Hepatocyte (in vitro differentiated cells): Measurements from ENCODE around the gene EEPD1. TPM values are rescaled to one million over a fixed set of nuclear protein-coding genes. Genes with fewer than 3 reads are reported as not detected.

Source experiments
- DNase-seq: peaks from one replicate; pipeline ENCODE4 v3.0.0-alpha.2; 2016; ENCODE audit warnings: low spot score
- H2AFZ ChIP-seq: fragments of 200-600 bp; sonication (generic); 2 replicates; pipeline ENCODE4 v1.6.0; 2016; ENCODE audit warnings: antibody characterized with exemption, mild to moderate bottlenecking
- H3K27ac ChIP-seq: fragments of 200-600 bp; sonication (generic); 2 replicates; pipeline ENCODE4 v1.5.1; 2016; ENCODE audit warnings: mild to moderate bottlenecking
- H3K27me3 ChIP-seq: fragments of 200-600 bp; sonication (generic); 2 replicates; pipeline ENCODE4 v1.6.1; 2016
- H3K36me3 ChIP-seq: fragments of 200-600 bp; sonication (generic); replicated peaks from 2 replicates; pipeline ENCODE4 v1.5.1; 2016; ENCODE audit warnings: low read depth; ENCODE audit not compliant: insufficient read depth
- H3K4me1 ChIP-seq: fragments of 200-600 bp; sonication (generic); 2 replicates; pipeline ENCODE4 v1.5.1; 2016; ENCODE audit warnings: mild to moderate bottlenecking, moderate library complexity; ENCODE audit not compliant: insufficient read depth
- H3K4me2 ChIP-seq: fragments of 200-600 bp; sonication (generic); 2 replicates; pipeline ENCODE4 v1.6.0; 2016
- H3K4me3 ChIP-seq: fragments of 200-600 bp; sonication (generic); 2 replicates; pipeline ENCODE4 v1.5.1; 2016; ENCODE audit warnings: mild to moderate bottlenecking
- H3K79me2 ChIP-seq: fragments of 200-600 bp; sonication (generic); 2 replicates; pipeline ENCODE4 v1.6.0; 2017; ENCODE audit warnings: mild to moderate bottlenecking
- H3K9me2 ChIP-seq: fragments of 200-600 bp; sonication (generic); replicated peaks from 2 replicates; pipeline ENCODE4 v1.6.0; 2017; ENCODE audit warnings: mild to moderate bottlenecking; ENCODE audit not compliant: insufficient read depth
- H3K9me3 ChIP-seq: fragments of 200-600 bp; sonication (generic); 2 replicates; pipeline ENCODE4 v1.5.1; 2016; ENCODE audit warnings: low read depth, mild to moderate bottlenecking
- H4K20me1 ChIP-seq: fragments of 200-600 bp; sonication (generic); 2 replicates; pipeline ENCODE4 v1.6.0; 2016; ENCODE audit warnings: mild to moderate bottlenecking; ENCODE audit not compliant: insufficient read depth, poor library complexity, severe bottlenecking
- EZH2 ChIP-seq: fragments of 200-600 bp; sonication (generic); IDR thresholded peaks from 2 replicates; pipeline ENCODE4 v1.6.1; 2016; ENCODE audit warnings: antibody characterized with exemption, mild to moderate bottlenecking, borderline replicate concordance
- EZH2phosphoT487 ChIP-seq: fragments of 200-600 bp; sonication (generic); IDR thresholded peaks from one replicate; pipeline ENCODE4 v1.6.1; 2018; ENCODE audit warnings: antibody characterized with exemption, mild to moderate bottlenecking, low read depth, moderate library complexity; ENCODE audit not compliant: unreplicated experiment, severe bottlenecking
- WGBS: methylation state at CpG from one replicate; pipeline ENCODE4 v1.1.6; 2016; ENCODE audit warnings: low lambda C conversion rate; ENCODE audit errors: missing lambda C conversion rate; 5-methylcytosine and 5-hydroxymethylcytosine counted together
- polyA plus RNA-seq: library from polyadenylated mRNA; unstranded; fragments of >200 nt; fragmentation: Nextera tagmentation; extraction: Ambion mirVana; gene quantifications from 2 replicates; pipeline ENCODE4 v1.2.1, GENCODE V29; 2016
- total RNA-seq: library from RNA; depleted of rRNA; stranded (reverse); fragments of >200 nt; gene quantifications from 2 replicates; pipeline ENCODE4 v1.2.3, GENCODE V29; 2014
- TF ChIP-seq, protein P1 (sequence below): fragments of 200-600 bp; sonication (generic); IDR thresholded peaks from 2 replicates; pipeline ENCODE4 v1.5.1; 2016; ENCODE audit warnings: antibody characterized with exemption, mild to moderate bottlenecking; ENCODE audit not compliant: poor library complexity

Gene EEPD1
- total and polyA plus RNA-seq, 2 experiments from 2014 or later: 7.7 to 14.2 TPM

DNA sequence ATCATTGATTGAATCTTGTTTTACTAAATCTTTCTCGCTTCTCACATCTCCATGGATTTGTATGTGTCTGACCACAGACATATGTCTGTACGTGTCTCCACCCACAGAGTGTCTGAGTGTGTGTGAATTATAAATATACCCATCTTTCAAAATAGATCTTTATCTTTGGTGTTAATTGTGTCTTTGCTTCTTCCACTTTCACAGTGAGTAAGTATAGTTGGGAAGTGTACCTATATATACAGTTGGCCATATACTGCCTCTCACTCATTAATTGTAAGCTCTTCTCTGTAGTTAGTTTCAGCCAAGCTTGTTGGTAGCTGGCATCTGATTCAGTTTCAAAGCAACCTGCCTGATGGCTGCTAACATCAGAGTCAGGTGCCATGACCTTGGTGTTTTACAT is 18.4 kb downstream of the EEPD1 start:
- H3K4me2 ChIP-seq: no peak overlapping the region
- no peaks in the 10 kb centered on the region for H3K9me3 ChIP-seq
- WGBS: 68% methylated on average over 2 of the region's 2 CpGs
- TF ChIP-seq EZH2 (no peak), EZH2phosphoT487 (no peak)
- TF ChIP-seq, protein P1, sequence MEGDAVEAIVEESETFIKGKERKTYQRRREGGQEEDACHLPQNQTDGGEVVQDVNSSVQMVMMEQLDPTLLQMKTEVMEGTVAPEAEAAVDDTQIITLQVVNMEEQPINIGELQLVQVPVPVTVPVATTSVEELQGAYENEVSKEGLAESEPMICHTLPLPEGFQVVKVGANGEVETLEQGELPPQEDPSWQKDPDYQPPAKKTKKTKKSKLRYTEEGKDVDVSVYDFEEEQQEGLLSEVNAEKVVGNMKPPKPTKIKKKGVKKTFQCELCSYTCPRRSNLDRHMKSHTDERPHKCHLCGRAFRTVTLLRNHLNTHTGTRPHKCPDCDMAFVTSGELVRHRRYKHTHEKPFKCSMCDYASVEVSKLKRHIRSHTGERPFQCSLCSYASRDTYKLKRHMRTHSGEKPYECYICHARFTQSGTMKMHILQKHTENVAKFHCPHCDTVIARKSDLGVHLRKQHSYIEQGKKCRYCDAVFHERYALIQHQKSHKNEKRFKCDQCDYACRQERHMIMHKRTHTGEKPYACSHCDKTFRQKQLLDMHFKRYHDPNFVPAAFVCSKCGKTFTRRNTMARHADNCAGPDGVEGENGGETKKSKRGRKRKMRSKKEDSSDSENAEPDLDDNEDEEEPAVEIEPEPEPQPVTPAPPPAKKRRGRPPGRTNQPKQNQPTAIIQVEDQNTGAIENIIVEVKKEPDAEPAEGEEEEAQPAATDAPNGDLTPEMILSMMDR: no peak
- H4K20me1 ChIP-seq: no peaks in the 10 kb centered on the region
- H3K4me3 ChIP-seq: no peak overlapping the region
- H3K9me2 ChIP-seq: no peaks in the 10 kb centered on the region
- no peak overlapping the region for H2AFZ ChIP-seq
- no peaks in the 10 kb centered on the region for H3K27me3 ChIP-seq
- no peak for DNase-seq
- peaks cover 33% of the 10 kb centered on the region for H3K79me2 ChIP-seq
- H3K27ac ChIP-seq: no peak overlapping the region
- no peaks in the 10 kb centered on the region for H3K36me3 ChIP-seq
- H3K4me1 ChIP-seq: no peaks in the 10 kb centered on the region

DNA sequence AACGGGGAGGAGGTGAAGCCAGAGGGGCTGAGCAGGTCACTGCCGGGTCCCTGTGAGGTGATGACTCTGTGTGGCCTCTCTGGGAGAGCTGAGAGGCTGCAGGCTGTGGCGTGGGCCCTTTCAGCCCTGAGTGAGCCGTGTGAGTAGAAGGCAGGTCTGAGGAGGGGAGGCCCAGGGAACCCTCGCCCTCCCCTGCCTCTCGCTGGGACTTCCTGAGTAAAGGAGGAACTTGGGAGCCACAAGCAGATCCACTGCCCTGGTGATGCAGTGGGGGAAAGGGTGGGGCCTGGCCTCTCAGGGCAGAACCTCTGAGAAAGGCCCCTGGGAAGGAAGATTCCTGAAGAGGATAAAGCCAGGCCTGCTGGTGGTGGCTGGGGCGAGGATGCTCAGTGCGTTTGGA is 22.8 kb downstream of the EEPD1 start:
- WGBS: 91% methylated on average over 8 of the region's 8 CpGs
- TF ChIP-seq EZH2phosphoT487 (no peak), EZH2 (no peak)
- TF ChIP-seq, protein P1: no peak
- Histone ChIP-seq H3K4me2 (no peak overlapping the region), H3K27ac (no peak overlapping the region), H3K9me2 (no peaks in the 10 kb centered on the region), H3K79me2 (peaks cover 33% of the 10 kb centered on the region), H3K36me3 (no peaks in the 10 kb centered on the region), H3K4me1 (no peaks in the 10 kb centered on the region), H3K4me3 (no peak overlapping the region), H2AFZ (no peak overlapping the region), H3K9me3 (no peaks in the 10 kb centered on the region), H4K20me1 (no peaks in the 10 kb centered on the region), H3K27me3 (no peaks in the 10 kb centered on the region)
- no peak for DNase-seq

DNA sequence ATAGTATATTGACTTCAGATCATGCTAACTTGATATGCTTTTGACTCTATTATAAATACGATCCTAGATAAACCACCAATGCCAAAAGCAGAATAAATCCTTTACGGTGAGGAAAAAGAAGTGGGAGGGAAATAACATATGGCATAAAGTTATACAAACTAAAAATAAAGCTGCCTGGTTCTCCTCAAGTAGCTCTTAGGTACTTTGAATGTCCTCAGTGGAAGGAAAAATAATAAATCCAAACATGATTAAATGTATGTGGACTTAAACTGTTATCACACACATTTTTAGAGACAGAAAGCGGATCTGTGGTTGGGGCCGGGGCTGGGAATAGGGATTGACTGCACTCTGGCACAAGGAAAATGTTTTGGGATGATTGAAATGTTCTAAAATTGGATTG is 23.6 kb downstream of the EEPD1 start:
- H3K27ac ChIP-seq: peak overlapping the region; percentile 3
- no peaks in the 10 kb centered on the region for H3K27me3 ChIP-seq
- TF ChIP-seq EZH2phosphoT487 (no peak), EZH2 (no peak)
- TF ChIP-seq, protein P1: no peak
- H3K36me3 ChIP-seq: no peaks in the 10 kb centered on the region
- no peaks in the 10 kb centered on the region for H3K9me2 ChIP-seq
- H3K4me1 ChIP-seq: no peaks in the 10 kb centered on the region
- 55% methylated on average over 4 of the region's 4 CpGs for WGBS
- no peaks in the 10 kb centered on the region for H4K20me1 ChIP-seq
- no peak for DNase-seq
- no peak overlapping the region for H3K4me3 ChIP-seq
- peaks cover 25% of the 10 kb centered on the region for H3K79me2 ChIP-seq
- no peaks in the 10 kb centered on the region for H3K9me3 ChIP-seq
- no peak overlapping the region for H2AFZ ChIP-seq
- no peak overlapping the region for H3K4me2 ChIP-seq

DNA sequence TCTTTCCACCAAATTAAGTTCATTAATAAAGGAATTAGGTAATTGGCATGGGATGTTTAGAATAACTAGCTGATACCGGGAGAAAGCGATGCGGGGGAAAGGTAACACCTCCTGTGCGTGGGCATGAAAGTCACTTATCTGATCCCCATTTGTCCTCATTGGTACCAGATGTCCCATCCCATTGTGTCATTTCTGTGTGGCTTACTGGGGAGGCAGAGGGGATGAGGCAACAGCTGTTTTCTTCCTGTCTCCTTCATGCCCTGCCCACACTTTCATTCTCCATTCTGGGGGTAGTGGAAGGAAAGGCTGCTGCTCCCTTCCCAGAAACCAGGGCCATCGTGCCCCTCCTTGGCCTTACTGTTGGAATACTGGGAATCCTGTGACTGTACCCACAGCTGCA is 27.1 kb downstream of the EEPD1 start:
- H3K4me3 ChIP-seq: no peak overlapping the region
- H3K27ac ChIP-seq: no peak overlapping the region
- no peak overlapping the region for H3K4me2 ChIP-seq
- H4K20me1 ChIP-seq: no peaks in the 10 kb centered on the region
- no peaks in the 10 kb centered on the region for H3K27me3 ChIP-seq
- no peak for DNase-seq
- TF ChIP-seq EZH2: no peak
- TF ChIP-seq, protein P1: no peak
- H3K9me3 ChIP-seq: no peaks in the 10 kb centered on the region
- H2AFZ ChIP-seq: no peak overlapping the region
- H3K36me3 ChIP-seq: no peaks in the 10 kb centered on the region
- peaks cover 13% of the 10 kb centered on the region for H3K79me2 ChIP-seq
- 79% methylated on average over 5 of the region's 5 CpGs for WGBS
- H3K4me1 ChIP-seq: no peaks in the 10 kb centered on the region
- no peaks in the 10 kb centered on the region for H3K9me2 ChIP-seq
